Peyer's patch (tissue), 4 donors: ENCODE results near the gene MOCS1. TPM values are rescaled to one million over a fixed set of nuclear protein-coding genes. Genes with fewer than 3 reads are reported as not detected.

Experiments
- DNase-seq, 3 donors: peaks; one replicate each; pipeline ENCODE4 v3.0.0-alpha.2; 2017 to 2019
- H3K27ac ChIP-seq, 4 donors: fragments of 200-600 bp; sonication (generic); one replicate each; pipeline ENCODE4 v1.5.1; 2016 to 2019
- H3K27me3 ChIP-seq, 2 donors: fragments of 200-600 bp; sonication (generic); one replicate each; pipeline ENCODE4 v1.5.1; 2019
- H3K36me3 ChIP-seq, 3 donors: fragments of 200-600 bp; sonication (generic); one replicate each; pipeline ENCODE4 v1.5.1; 2016 to 2019
- H3K4me1 ChIP-seq, 4 donors: fragments of 200-600 bp; sonication (generic); one replicate each; pipeline ENCODE4 v1.5.1; 2016 to 2019
- H3K4me3 ChIP-seq, 4 donors: fragments of 200-600 bp; sonication (generic); 1 replicate in 3 of 4; 2 replicates in 1 of 4; pipeline ENCODE4 v1.5.1; 2016 to 2019; ENCODE audit warnings: mild to moderate bottlenecking in 1 of 4
- H3K9me3 ChIP-seq, 4 donors: fragments of 200-600 bp; sonication (generic); one replicate each; pipeline ENCODE4 v1.5.1; 2016 to 2019; ENCODE audit warnings: mild to moderate bottlenecking in 1 of 4
- CTCF ChIP-seq, 6 experiments: fragments of 450-650 bp in 4 of 6; fragments of 200-600 bp in 2 of 6; sonication (generic) in 1 of 6; IDR thresholded peaks; one replicate each; pipeline ENCODE4 v1.5.1; 2017 to 2019; ENCODE audit warnings: antibody characterized with exemption in 6 of 6, mild to moderate bottlenecking in 3 of 6, moderate library complexity in 1 of 6
- POLR2A ChIP-seq, 2 donors: fragments of 450-650 bp; IDR thresholded peaks; one replicate each; pipeline ENCODE4 v1.5.1; 2017; ENCODE audit warnings: antibody characterized with exemption in 2 of 2, mild to moderate bottlenecking in 2 of 2, moderate library complexity in 2 of 2
- total RNA-seq, 4 donors: library from RNA; depleted of rRNA; stranded (reverse); fragments of >200 nt; gene quantifications; one replicate each; pipeline ENCODE4 v1.1.0, GENCODE V29; 2016

The MOCS1 gene
- total RNA-seq, 4 donors from 2014 or later = 32.2 to 62.0 (median 53.6) TPM

GRCh38 chr6:39870950-39871349 is 63.3 kb downstream of the MOCS1 start:
- no peaks in the 10 kb centered on the region for H3K27me3 ChIP-seq
- H3K27ac ChIP-seq = no peak overlapping the region
- peaks cover 0 to 27% (median 0%) of the 10 kb centered on the region in 3 donors for H3K36me3 ChIP-seq
- TF ChIP-seq CTCF (IDR thresholded peaks at IDR 0.05) (no peak), POLR2A (IDR thresholded peaks at IDR 0.05) (no peak)
- no peak for DNase-seq
- H3K9me3 ChIP-seq = no peaks in the 10 kb centered on the region
- no peak overlapping the region for H3K4me3 ChIP-seq
- H3K4me1 ChIP-seq = no peaks in the 10 kb centered on the region

- no peaks in the 10 kb centered on the region for H3K9me3 ChIP-seq
- H3K36me3 ChIP-seq = peaks cover 0 to 25% (median 0%) of the 10 kb centered on the region in 3 donors
- TF ChIP-seq CTCF (IDR thresholded peaks at IDR 0.05) (peak in 2 of 6 experiments; percentile 19), POLR2A (IDR thresholded peaks at IDR 0.05) (no peak)
- no peak overlapping the region for H3K4me3 ChIP-seq
- no peaks in the 10 kb centered on the region for H3K4me1 ChIP-seq
- DNase-seq = no peak
- H3K27ac ChIP-seq = no peak overlapping the region
- H3K27me3 ChIP-seq = no peaks in the 10 kb centered on the region
Measured at GRCh38 chr6:39867592-39867991, 66.7 kb downstream of the MOCS1 start.

- H3K4me1 ChIP-seq = no peaks in the 10 kb centered on the region
- TF ChIP-seq CTCF (IDR thresholded peaks at IDR 0.05) (peak in 5 of 6 experiments; percentile 29 to 77 (median 71)), POLR2A (IDR thresholded peaks at IDR 0.05) (no peak)
- DNase-seq = peak; percentile 25 to 89 (median 75)
- H3K27ac ChIP-seq = no peak overlapping the region
- H3K36me3 ChIP-seq = peaks cover 0 to 23% (median 0%) of the 10 kb centered on the region in 3 donors
- no peaks in the 10 kb centered on the region for H3K9me3 ChIP-seq
- no peak overlapping the region for H3K4me3 ChIP-seq
- no peaks in the 10 kb centered on the region for H3K27me3 ChIP-seq
Measured at GRCh38 chr6:39865011-39865888, 69.0 kb downstream of the MOCS1 start.

- Histone ChIP-seq H3K9me3 (no peaks in the 10 kb centered on the region), H3K4me3 (no peak overlapping the region), H3K4me1 (no peaks in the 10 kb centered on the region), H3K36me3 (peaks cover 0 to 24% (median 0%) of the 10 kb centered on the region in 3 donors), H3K27ac (no peak overlapping the region), H3K27me3 (no peaks in the 10 kb centered on the region)
- TF ChIP-seq POLR2A (IDR thresholded peaks at IDR 0.05) (no peak), CTCF (IDR thresholded peaks at IDR 0.05) (no peak)
- no peak for DNase-seq
Measured at GRCh38 chr6:39861663-39862062, 72.6 kb downstream of the MOCS1 start.

GRCh38 chr6:39859025-39859424 is 75.2 kb downstream of the MOCS1 start:
- H3K4me3 ChIP-seq = no peak overlapping the region
- DNase-seq = no peak
- no peak for TF ChIP-seq POLR2A (IDR thresholded peaks at IDR 0.05)
- no peak for TF ChIP-seq CTCF (IDR thresholded peaks at IDR 0.05)
- H3K4me1 ChIP-seq = no peaks in the 10 kb centered on the region
- no peaks in the 10 kb centered on the region for H3K27me3 ChIP-seq
- H3K36me3 ChIP-seq = peaks cover 0 to 30% (median 0%) of the 10 kb centered on the region in 3 donors
- H3K27ac ChIP-seq = no peak overlapping the region
- H3K9me3 ChIP-seq = no peaks in the 10 kb centered on the region
